Activated naive CD8-positive, alpha-beta T cell treated with anti-CD3 and anti-CD28 coated beads for 36 hours (primary cell): ENCODE measurements around the gene CASZ1. TPM values are rescaled to one million over a fixed set of nuclear protein-coding genes. Genes with fewer than 3 reads are reported as not detected.

Experiments used
- DNase-seq: peaks from one replicate; pipeline ENCODE4 v3.0.0; 2021
- H3K27ac Mint-ChIP-seq: one replicate; pipeline ENCODE4 v1.8.0; 2022; ENCODE audit warnings: mild to moderate bottlenecking, moderate library complexity, mixed read lengths
- H3K27me3 Mint-ChIP-seq: one replicate; pipeline ENCODE4 v1.8.0; 2022; ENCODE audit warnings: mild to moderate bottlenecking, mixed read lengths
- H3K36me3 Mint-ChIP-seq: one replicate; pipeline ENCODE4 v1.8.0; 2021; ENCODE audit warnings: mild to moderate bottlenecking, mixed read lengths
- H3K4me1 Mint-ChIP-seq: one replicate; pipeline ENCODE4 v1.8.0; 2021; ENCODE audit warnings: mixed read lengths
- H3K4me3 Mint-ChIP-seq: one replicate; pipeline ENCODE4 v1.8.0; 2022; ENCODE audit warnings: mild to moderate bottlenecking, moderate library complexity, mixed read lengths
- H3K9me3 Mint-ChIP-seq: one replicate; pipeline ENCODE4 v1.8.0; 2022; ENCODE audit warnings: mixed read lengths
- total RNA-seq, 2 experiments: library from RNA; stranded (reverse); gene quantifications; one replicate each; pipeline ENCODE4 v1.2.3, GENCODE V29; 2021

CASZ1 gene
- total RNA-seq, 2 experiments from 2014 or later = 2.2 to 2.3 TPM

GRCh38 chr1:10829067-10829818, 32.8 kb upstream of the CASZ1 start:
- DNase-seq = no peak
- Mint-ChIP-seq H3K27ac (no peak overlapping the region), H3K4me3 (no peak overlapping the region), H3K4me1 (no peaks in the 10 kb centered on the region), H3K27me3 (peaks cover 12% of the 10 kb centered on the region), H3K9me3 (no peaks in the 10 kb centered on the region), H3K36me3 (no peaks in the 10 kb centered on the region)

DNA sequence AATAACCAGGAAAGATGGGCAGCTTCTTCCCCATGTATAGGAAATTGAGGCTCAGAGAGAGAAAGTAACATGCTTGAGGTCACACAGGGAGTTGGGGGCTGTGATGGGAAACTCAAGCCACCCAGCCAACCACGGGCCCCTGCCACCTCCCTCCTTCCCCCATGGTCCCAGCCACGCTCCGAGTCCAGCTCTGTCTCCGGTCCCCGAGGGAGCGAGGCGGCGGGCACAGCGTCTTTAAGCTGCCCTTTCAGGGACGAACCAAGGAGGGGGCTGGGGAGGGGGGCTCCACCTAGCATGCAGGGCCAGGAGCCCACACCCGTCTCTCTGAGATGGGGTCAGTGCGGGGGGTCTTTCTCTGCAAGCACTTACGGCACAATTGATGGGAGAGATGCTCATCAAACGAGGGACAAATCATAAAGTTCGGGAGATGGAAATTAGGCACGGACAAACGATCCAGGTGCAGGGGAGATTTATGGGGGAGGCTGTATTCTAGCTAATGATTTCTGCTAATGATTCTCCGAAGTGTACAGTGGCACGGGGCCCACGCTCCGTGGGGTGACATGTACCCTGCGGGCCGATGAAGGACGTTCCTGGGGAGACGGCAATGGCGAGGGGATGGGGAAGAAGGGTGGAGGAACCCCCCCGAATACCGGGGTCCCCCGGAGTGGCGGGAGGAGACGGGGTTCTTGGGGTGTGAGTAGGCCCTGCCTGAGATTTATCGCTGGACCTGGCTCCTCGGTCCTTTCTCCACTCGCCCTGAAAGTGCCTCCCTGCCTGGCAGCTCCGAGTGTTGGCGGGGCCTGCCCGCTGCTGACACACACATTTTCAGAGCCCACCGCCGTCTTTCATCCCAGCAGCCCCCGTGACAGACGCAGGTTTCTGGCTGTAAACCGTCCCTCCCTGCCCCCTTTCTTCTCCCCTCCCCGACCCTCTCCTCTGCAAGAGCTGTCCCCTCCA, 31.2 kb upstream of the CASZ1 start:
- DNase-seq = no peak
- H3K27me3 Mint-ChIP-seq = peaks cover 11% of the 10 kb centered on the region
- H3K4me1 Mint-ChIP-seq = no peaks in the 10 kb centered on the region
- no peak overlapping the region for H3K4me3 Mint-ChIP-seq
- no peaks in the 10 kb centered on the region for H3K36me3 Mint-ChIP-seq
- H3K27ac Mint-ChIP-seq = no peak overlapping the region
- no peaks in the 10 kb centered on the region for H3K9me3 Mint-ChIP-seq

DNA sequence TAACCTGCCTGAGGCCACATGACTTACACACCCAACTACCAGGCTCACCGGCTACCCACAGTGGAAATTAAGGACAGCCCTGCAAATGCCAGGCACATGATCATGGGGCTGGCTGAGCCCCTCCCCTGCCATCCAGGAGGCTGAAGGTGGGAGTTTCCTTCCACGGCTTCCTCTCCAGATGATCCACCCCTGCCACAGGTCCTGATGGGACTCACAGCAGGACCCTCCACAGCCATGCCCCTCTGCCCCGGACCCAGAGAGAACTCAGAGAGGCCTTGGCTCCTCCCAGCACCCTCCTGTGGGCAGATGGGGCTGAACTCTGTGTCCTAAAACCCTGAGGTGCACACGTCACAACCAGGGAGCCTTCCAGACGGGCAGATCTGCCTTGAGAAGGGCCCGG, 29.1 kb upstream of the CASZ1 start:
- no peaks in the 10 kb centered on the region for H3K9me3 Mint-ChIP-seq
- H3K4me1 Mint-ChIP-seq = no peaks in the 10 kb centered on the region
- H3K4me3 Mint-ChIP-seq = no peak overlapping the region
- no peaks in the 10 kb centered on the region for H3K36me3 Mint-ChIP-seq
- H3K27ac Mint-ChIP-seq = no peak overlapping the region
- no peak for DNase-seq
- H3K27me3 Mint-ChIP-seq = peaks cover 11% of the 10 kb centered on the region

- no peak overlapping the region for H3K27ac Mint-ChIP-seq
- H3K4me1 Mint-ChIP-seq = no peaks in the 10 kb centered on the region
- H3K9me3 Mint-ChIP-seq = no peaks in the 10 kb centered on the region
- no peak overlapping the region for H3K4me3 Mint-ChIP-seq
- H3K27me3 Mint-ChIP-seq = peaks cover 11% of the 10 kb centered on the region
- H3K36me3 Mint-ChIP-seq = no peaks in the 10 kb centered on the region
- no peak for DNase-seq
Measured at GRCh38 chr1:10824821-10825540, 28.5 kb upstream of the CASZ1 start.

DNA sequence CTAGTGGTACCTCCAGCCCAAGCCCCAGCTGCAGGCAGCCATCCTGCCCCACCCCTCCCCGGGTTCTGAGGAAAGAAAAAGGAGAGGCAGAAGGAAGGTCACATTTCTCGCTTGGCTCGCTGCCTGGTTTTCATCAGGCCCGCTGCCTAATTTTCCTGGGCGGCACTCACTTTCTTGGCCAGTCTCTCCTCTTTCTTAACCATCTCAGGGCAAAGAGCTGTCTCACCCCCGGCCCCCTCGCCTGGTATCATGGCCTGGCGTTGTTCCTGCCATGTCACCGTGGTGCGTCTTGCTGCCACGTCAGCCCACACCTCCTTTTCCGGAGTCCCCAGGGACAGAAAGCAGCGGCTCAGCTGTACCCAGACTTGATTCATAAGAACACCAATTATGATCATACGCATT, 26.6 kb upstream of the CASZ1 start:
- Mint-ChIP-seq H3K27me3 (peaks cover 9% of the 10 kb centered on the region), H3K4me3 (no peak overlapping the region), H3K36me3 (no peaks in the 10 kb centered on the region), H3K9me3 (no peaks in the 10 kb centered on the region), H3K4me1 (no peaks in the 10 kb centered on the region), H3K27ac (no peak overlapping the region)
- DNase-seq = no peak

DNA sequence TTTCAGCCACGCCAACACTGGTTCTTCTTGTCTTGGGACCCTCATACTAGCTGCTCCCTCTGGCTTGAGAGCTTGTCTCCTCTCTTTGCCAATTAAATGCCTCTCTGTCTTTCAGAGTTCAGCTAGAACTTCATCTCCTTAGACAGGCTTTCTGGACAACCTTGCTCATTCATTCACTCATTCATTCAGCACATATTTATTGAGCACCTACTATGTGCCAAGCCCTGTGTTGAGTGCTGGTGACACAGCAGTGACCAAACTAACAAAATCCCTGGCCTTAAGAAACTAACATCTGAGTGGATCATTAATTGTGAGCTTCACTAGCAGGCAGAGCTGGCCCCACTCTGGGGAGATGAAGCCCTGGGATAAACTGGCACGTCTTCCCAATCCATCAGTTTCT, 24.9 kb upstream of the CASZ1 start:
- Mint-ChIP-seq H3K36me3 (no peaks in the 10 kb centered on the region), H3K27me3 (peaks cover 4% of the 10 kb centered on the region), H3K4me1 (no peaks in the 10 kb centered on the region), H3K27ac (no peak overlapping the region), H3K9me3 (no peaks in the 10 kb centered on the region), H3K4me3 (no peak overlapping the region)
- no peak for DNase-seq

DNA sequence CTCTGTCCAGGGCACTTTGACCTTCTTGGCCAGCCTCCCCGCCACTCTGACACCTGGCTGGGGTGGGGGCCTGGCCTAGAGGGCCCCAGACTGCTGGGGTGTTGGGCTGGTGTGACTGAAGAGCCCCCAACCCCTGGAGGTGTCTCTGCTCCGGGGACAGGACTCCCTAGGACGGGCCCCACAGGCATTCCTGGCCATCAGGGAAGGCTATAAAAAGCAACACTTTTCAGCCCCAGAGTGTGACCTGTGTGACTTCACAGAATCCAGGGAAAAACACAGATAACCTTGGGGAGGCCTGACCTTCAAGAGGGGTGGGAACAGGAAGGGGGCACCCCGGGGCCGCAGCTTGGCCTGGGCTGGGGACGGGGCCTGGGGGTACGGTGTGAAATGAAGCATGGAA, 24.0 kb upstream of the CASZ1 start:
- no peak for DNase-seq
- Mint-ChIP-seq H3K27ac (no peak overlapping the region), H3K4me3 (no peak overlapping the region), H3K36me3 (no peaks in the 10 kb centered on the region), H3K4me1 (no peaks in the 10 kb centered on the region), H3K9me3 (no peaks in the 10 kb centered on the region), H3K27me3 (peaks cover 4% of the 10 kb centered on the region)

GRCh38 chr1:10819198-10819901, 22.9 kb upstream of the CASZ1 start:
- no peak for DNase-seq
- H3K4me3 Mint-ChIP-seq = no peak overlapping the region
- H3K36me3 Mint-ChIP-seq = no peaks in the 10 kb centered on the region
- H3K27me3 Mint-ChIP-seq = peaks cover 4% of the 10 kb centered on the region
- no peaks in the 10 kb centered on the region for H3K4me1 Mint-ChIP-seq
- H3K9me3 Mint-ChIP-seq = no peaks in the 10 kb centered on the region
- no peak overlapping the region for H3K27ac Mint-ChIP-seq

DNA sequence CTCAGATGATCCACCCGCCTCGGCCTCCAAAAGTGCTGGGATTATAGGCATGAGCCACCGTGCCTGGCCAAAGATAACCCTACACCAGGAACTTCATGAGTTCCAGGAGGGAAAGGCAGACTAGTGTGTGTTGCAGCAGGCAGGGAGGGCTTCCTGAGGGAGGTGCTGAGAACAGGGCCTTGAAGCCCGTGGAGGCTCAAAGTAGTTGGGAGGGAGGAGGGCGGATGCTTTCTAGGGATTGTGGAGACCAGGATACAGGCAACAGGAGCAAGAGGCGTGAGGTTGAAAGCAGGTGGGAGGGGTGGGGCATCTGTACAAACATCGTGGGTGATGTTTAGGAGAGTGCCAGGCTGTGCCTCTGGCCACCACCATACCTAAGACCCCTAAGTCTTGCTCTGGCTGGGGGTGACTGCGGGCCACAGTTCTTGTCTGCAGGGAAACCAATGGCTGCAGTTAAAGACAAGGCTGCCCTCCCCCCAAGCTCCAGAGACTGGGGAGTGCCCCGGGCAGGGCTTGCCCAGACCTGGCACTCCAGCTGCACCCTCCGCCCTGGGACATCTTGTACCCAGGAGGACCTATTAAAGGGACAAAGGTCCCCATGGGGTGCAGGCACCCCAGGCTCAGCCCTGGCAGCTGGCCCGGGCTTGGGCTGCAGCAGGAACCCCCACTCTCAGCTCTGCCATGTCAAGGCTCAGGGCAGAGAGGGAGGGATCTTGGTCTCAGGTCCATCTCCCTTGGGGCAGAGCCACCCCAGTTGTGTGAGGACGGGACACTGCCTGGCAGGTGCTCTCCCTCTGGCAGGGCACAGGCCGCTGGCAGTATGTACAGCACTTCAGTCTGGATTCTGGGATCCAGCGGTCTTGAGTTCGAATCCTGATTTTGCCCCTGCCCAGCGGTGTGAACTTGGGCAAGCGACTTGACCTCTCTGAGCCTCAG, 22.1 kb upstream of the CASZ1 start:
- no peak overlapping the region for H3K4me3 Mint-ChIP-seq
- H3K27ac Mint-ChIP-seq = no peak overlapping the region
- no peaks in the 10 kb centered on the region for H3K9me3 Mint-ChIP-seq
- no peaks in the 10 kb centered on the region for H3K4me1 Mint-ChIP-seq
- no peak for DNase-seq
- H3K36me3 Mint-ChIP-seq = no peaks in the 10 kb centered on the region
- H3K27me3 Mint-ChIP-seq = peaks cover 4% of the 10 kb centered on the region

DNA sequence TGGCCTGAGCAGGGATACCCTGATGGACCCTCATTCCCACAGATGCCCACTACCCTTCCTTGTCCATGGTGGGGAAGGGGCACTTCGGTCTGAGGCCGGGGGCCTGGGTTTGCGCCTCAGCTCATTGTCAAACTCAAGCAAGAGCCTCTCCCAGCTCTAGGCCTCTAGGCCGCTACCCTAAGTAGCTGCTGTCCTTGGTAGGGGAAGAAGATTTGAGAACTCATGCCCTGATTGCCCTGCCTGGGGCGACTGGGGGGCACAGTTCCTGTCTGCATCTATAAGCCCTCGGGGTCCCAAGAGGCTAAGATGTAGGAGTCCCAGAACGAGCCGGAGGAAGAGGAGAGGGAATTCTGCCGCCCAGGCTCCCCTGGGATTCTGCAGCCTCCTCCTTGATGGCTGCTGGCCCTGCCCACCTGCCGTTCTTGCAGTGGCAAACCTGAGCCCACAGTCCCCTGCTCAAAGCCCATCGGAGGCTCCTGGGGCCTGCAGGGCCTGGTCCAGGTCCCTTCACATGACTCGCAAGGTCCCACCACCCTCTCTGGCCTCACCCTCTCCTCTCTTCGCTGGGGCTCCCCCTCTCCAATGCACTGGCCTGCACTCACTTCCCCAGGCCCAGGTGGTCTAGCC, 20.4 kb upstream of the CASZ1 start:
- Mint-ChIP-seq H3K27ac (no peak overlapping the region), H3K27me3 (peaks cover 4% of the 10 kb centered on the region), H3K9me3 (no peaks in the 10 kb centered on the region), H3K4me1 (no peaks in the 10 kb centered on the region), H3K4me3 (no peak overlapping the region), H3K36me3 (no peaks in the 10 kb centered on the region)
- no peak for DNase-seq

- Mint-ChIP-seq H3K27me3 (peaks cover 4% of the 10 kb centered on the region), H3K9me3 (no peaks in the 10 kb centered on the region), H3K36me3 (no peaks in the 10 kb centered on the region), H3K4me1 (no peaks in the 10 kb centered on the region), H3K4me3 (no peak overlapping the region), H3K27ac (no peak overlapping the region)
- no peak for DNase-seq
Measured at GRCh38 chr1:10816233-10816632, 19.8 kb upstream of the CASZ1 start.

- no peaks in the 10 kb centered on the region for H3K9me3 Mint-ChIP-seq
- H3K36me3 Mint-ChIP-seq = no peaks in the 10 kb centered on the region
- no peak overlapping the region for H3K27ac Mint-ChIP-seq
- no peak overlapping the region for H3K4me3 Mint-ChIP-seq
- no peaks in the 10 kb centered on the region for H3K4me1 Mint-ChIP-seq
- DNase-seq = no peak
- peaks cover 4% of the 10 kb centered on the region for H3K27me3 Mint-ChIP-seq
Measured at GRCh38 chr1:10815858-10816195, 19.4 kb upstream of the CASZ1 start.

DNA sequence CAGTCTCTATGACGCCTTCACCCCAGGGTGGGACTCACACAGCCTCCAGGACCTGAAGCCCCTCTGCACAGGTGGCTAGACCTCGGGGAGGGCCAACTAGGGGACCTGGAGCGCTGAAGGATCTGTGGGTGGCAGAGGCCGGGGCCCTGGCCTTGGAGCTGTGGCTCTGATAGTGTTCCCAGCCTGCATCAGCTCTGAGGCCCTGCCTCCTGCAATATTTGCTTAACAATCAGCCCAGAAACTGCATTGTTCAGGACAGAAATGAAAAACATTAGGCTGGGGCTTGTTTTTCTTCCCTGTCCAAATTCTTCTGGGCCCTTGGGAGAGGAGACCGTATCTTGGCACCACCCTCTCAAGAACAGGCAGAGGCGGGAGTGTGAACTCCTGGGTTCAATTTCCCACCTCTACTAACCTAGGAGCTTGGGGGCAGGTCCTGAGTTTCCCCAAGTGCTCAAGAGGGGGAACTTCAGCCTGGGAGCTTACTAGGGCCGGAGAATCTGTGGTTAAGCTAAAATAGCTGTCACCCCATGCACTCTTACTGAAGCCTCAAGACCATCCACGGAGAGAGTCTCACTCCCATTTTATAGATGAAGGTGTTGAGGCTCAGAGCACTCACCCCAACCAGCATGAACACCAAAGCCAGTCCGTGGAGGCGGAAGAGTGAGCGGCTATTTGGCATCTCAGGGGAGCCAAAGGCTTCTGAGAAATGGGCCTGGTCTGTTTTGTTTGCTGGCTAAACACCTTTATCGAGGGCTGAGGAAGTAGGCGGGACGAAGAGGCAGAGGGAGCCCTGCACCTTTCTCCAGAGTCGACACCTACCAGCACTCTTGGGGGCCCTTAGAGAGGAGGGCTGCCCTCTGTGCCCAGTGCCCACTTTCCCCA, 18.8 kb upstream of the CASZ1 start:
- H3K36me3 Mint-ChIP-seq = no peaks in the 10 kb centered on the region
- no peak overlapping the region for H3K4me3 Mint-ChIP-seq
- H3K27ac Mint-ChIP-seq = no peak overlapping the region
- no peaks in the 10 kb centered on the region for H3K4me1 Mint-ChIP-seq
- peaks cover 8% of the 10 kb centered on the region for H3K27me3 Mint-ChIP-seq
- no peak for DNase-seq
- no peaks in the 10 kb centered on the region for H3K9me3 Mint-ChIP-seq
